IPS-NIHi11 (cell line): ENCODE data around the gene MRPL9.
A peak's percentile ranks its signal among the peaks of the same experiment; 100 is the strongest.
"Not testable (repeated sequence)": the region's sequence is repeated elsewhere in the genome, so short reads cannot be mapped to it uniquely, and the experiment has no call there.

Source experiments
- DNase-seq: peaks from one replicate; pipeline ENCODE4 v3.0.0; 2012; ENCODE audit warnings: mixed read lengths, low spot score

The MRPL9 gene

GRCh38 chr1:151783796-151784195, 20.5 kb upstream of the MRPL9 start:
- DNase-seq: no peak

- DNase-seq: no peak
Observed at GRCh38 chr1:151782741-151783140, 19.4 kb upstream of the MRPL9 start.

- not testable (repeated sequence) for DNase-seq
Observed at GRCh38 chr1:151782026-151782425, 18.7 kb upstream of the MRPL9 start.

GRCh38 chr1:151780736-151781135, 17.4 kb upstream of the MRPL9 start:
- not testable (repeated sequence) for DNase-seq

- DNase-seq: no peak
Observed at GRCh38 chr1:151779852-151780251, 16.6 kb upstream of the MRPL9 start.

GRCh38 chr1:151777317-151777716, 14.0 kb upstream of the MRPL9 start:
- DNase-seq: no peak

GRCh38 chr1:151776665-151777062, 13.4 kb upstream of the MRPL9 start:
- DNase-seq: no peak

GRCh38 chr1:151775894-151776664, 12.8 kb upstream of the MRPL9 start:
- DNase-seq: no peak

- no peak for DNase-seq
Observed at GRCh38 chr1:151774256-151774922, 11.1 kb upstream of the MRPL9 start.

GRCh38 chr1:151773702-151774101, 10.4 kb upstream of the MRPL9 start:
- no peak for DNase-seq

- not testable (repeated sequence) for DNase-seq
Observed at GRCh38 chr1:151769270-151769669, 6.0 kb upstream of the MRPL9 start.

GRCh38 chr1:151768351-151769066, 5.2 kb upstream of the MRPL9 start:
- peak; percentile 14 for DNase-seq

- DNase-seq: no peak
Observed at GRCh38 chr1:151763990-151764389, 694 bp upstream of the MRPL9 start.

GRCh38 chr1:151760597-151761385, 2.5 kb downstream of the MRPL9 start:
- no peak for DNase-seq

- DNase-seq: no peak
Observed at GRCh38 chr1:151759241-151759640, 4.1 kb downstream of the MRPL9 start.

- DNase-seq: no peak
Observed at GRCh38 chr1:151756291-151756690, 7.0 kb downstream of the MRPL9 start.

GRCh38 chr1:151741516-151741915, 21.8 kb downstream of the MRPL9 start:
- no peak for DNase-seq

- DNase-seq: peak; percentile 51
Observed at GRCh38 chr1:151739590-151740355, 23.5 kb downstream of the MRPL9 start.

GRCh38 chr1:151737479-151737878, 25.8 kb downstream of the MRPL9 start:
- no peak for DNase-seq

- no peak for DNase-seq
Observed at GRCh38 chr1:151737026-151737425, 26.3 kb downstream of the MRPL9 start.

- DNase-seq: not testable (repeated sequence)
Observed at GRCh38 chr1:151733995-151734394, 29.3 kb downstream of the MRPL9 start.
